Small intestine (tissue), 7 donors: ENCODE measurements around the gene GNAQ. TPM values are rescaled to one million over a fixed set of nuclear protein-coding genes. Genes with fewer than 3 reads are reported as not detected.

Experiments used
- DNase-seq, 2 donors: peaks; one replicate each; pipeline versions ENCODE4 v3.0.0 to v3.0.0-alpha.2; 2013
- FAIRE-seq: peaks from 2 replicates; lab custom pipeline; 2012; peaks lifted over from hg19 to GRCh38; lab: Jason Lieb, UNC
- H3K27ac ChIP-seq, 3 donors: one replicate each; pipeline ENCODE4 v1.5.1; 2013; ENCODE audit warnings: low read length in 2 of 3, mild to moderate bottlenecking in 2 of 3, control low read depth in 1 of 3, inconsistent platforms in 1 of 3, low read depth in 1 of 3, moderate library complexity in 1 of 3
- H3K27me3 ChIP-seq, 3 donors: one replicate each; pipeline ENCODE4 v1.6.1; 2013; ENCODE audit warnings: low read length in 3 of 3, inconsistent platforms in 1 of 3; ENCODE audit not compliant: control insufficient read depth in 3 of 3, insufficient read depth in 3 of 3
- H3K36me3 ChIP-seq, 3 donors: one replicate each; pipeline ENCODE4 v1.6.1; 2013; ENCODE audit warnings: low read length in 3 of 3, inconsistent platforms in 1 of 3, low read depth in 1 of 3, mild to moderate bottlenecking in 1 of 3, moderate library complexity in 1 of 3; ENCODE audit not compliant: control insufficient read depth in 3 of 3, insufficient read depth in 2 of 3
- H3K4me1 ChIP-seq, 3 donors: one replicate each; pipeline ENCODE4 v1.6.1; 2013; ENCODE audit warnings: low read length in 2 of 3, inconsistent platforms in 1 of 3, low read depth in 1 of 3, mild to moderate bottlenecking in 1 of 3, moderate library complexity in 1 of 3; ENCODE audit not compliant: control insufficient read depth in 3 of 3, insufficient read depth in 2 of 3
- H3K4me3 ChIP-seq, 3 donors: one replicate each; pipeline ENCODE4 v1.5.1; 2013; ENCODE audit warnings: low read length in 3 of 3, control low read depth in 1 of 3, inconsistent platforms in 1 of 3, low read depth in 1 of 3, mild to moderate bottlenecking in 1 of 3, moderate library complexity in 1 of 3
- H3K9me3 ChIP-seq, 2 donors: one replicate each; pipeline ENCODE4 v1.6.1; 2013; ENCODE audit warnings: low read depth in 1 of 2, low read length in 1 of 2; ENCODE audit not compliant: control insufficient read depth in 2 of 2, insufficient read depth in 1 of 2
- WGBS, 3 donors: extraction: QIAGEN DNeasy Blood & Tissue Kit; methylation state at CpG; one replicate each; pipeline ENCODE4 v1.1.7; 2013; 5-methylcytosine and 5-hydroxymethylcytosine counted together
- polyA plus RNA-seq, 4 donors: library from polyadenylated mRNA; stranded (reverse) in 3 of 4; unstranded in 1 of 4; fragments of 200-250 nt in 3 of 4; fragments of 120-200 nt in 1 of 4; gene quantifications; one replicate each; pipeline versions ENCODE4 v1.2.1 to v1.2.3, GENCODE V29; 2013
- donor health status: healthy with polysubstance abuse.
- donor health status: control.
- donor health status: control.
- donor health status: Bipolar disorder and iron deficiency.
- donor health status: healthy.

The GNAQ gene
- polyA plus RNA-seq, 4 donors, result 10.0 to 32.3 (median 15.6) TPM

- Histone ChIP-seq H3K4me3 (no peak overlapping the region), H3K27me3 (no peaks in the 10 kb centered on the region), H3K27ac (no peak overlapping the region), H3K4me1 (no peaks in the 10 kb centered on the region), H3K36me3 (no peaks in the 10 kb centered on the region), H3K9me3 (no peaks in the 10 kb centered on the region)
- FAIRE-seq (no peak), DNase-seq (no peak)
- 69 to 91% (median 88%) methylated on average over 4 of the region's 4 CpGs for WGBS, 3 donors
Observed at GRCh38 chr9:77714077-77714549, 317.5 kb downstream of the GNAQ start.

GRCh38 chr9:77712533-77713130 lies 319.0 kb downstream of the GNAQ start:
- Histone ChIP-seq H3K9me3 (no peaks in the 10 kb centered on the region), H3K36me3 (no peaks in the 10 kb centered on the region), H3K27ac (no peak overlapping the region), H3K4me3 (no peak overlapping the region), H3K27me3 (no peaks in the 10 kb centered on the region), H3K4me1 (no peaks in the 10 kb centered on the region)
- no peak for FAIRE-seq
- 72 to 87% (median 83%) methylated on average over 9 of the region's 9 CpGs for WGBS, 3 donors
- DNase-seq, result no peak

GRCh38 chr9:77710965-77711648 lies 320.5 kb downstream of the GNAQ start:
- 80 to 91% (median 82%) methylated on average over 1 of the region's 1 CpG for WGBS, 3 donors

GRCh38 chr9:77710316-77710715 lies 321.3 kb downstream of the GNAQ start:
- no peaks in the 10 kb centered on the region for H3K36me3 ChIP-seq
- 86 to 87% (median 86%) methylated on average over 2 of the region's 2 CpGs for WGBS, 3 donors
- H3K27me3 ChIP-seq, result no peaks in the 10 kb centered on the region
- no peak overlapping the region for H3K4me3 ChIP-seq
- FAIRE-seq (no peak), DNase-seq (no peak)
- H3K9me3 ChIP-seq, result no peaks in the 10 kb centered on the region
- H3K27ac ChIP-seq, result no peak overlapping the region
- no peaks in the 10 kb centered on the region for H3K4me1 ChIP-seq

More at GRCh38 chr9:77710965-77711648, 320.5 kb downstream of the GNAQ start:
- Histone ChIP-seq H3K4me1 (no peaks in the 10 kb centered on the region), H3K27me3 (no peaks in the 10 kb centered on the region), H3K4me3 (no peak overlapping the region), H3K36me3 (no peaks in the 10 kb centered on the region), H3K27ac (no peak overlapping the region), H3K9me3 (no peaks in the 10 kb centered on the region)
- FAIRE-seq (no peak), DNase-seq (no peak)

GRCh38 chr9:77708064-77708815 lies 323.4 kb downstream of the GNAQ start:
- Histone ChIP-seq H3K9me3 (no peaks in the 10 kb centered on the region), H3K27me3 (no peaks in the 10 kb centered on the region), H3K27ac (no peak overlapping the region), H3K36me3 (no peaks in the 10 kb centered on the region), H3K4me1 (no peaks in the 10 kb centered on the region), H3K4me3 (no peak overlapping the region)
- FAIRE-seq, result no peak
- DNase-seq, result no peak
- WGBS, 3 donors, result 81 to 87% (median 86%) methylated on average over 1 of the region's 1 CpG

- Histone ChIP-seq H3K9me3 (no peaks in the 10 kb centered on the region), H3K36me3 (no peaks in the 10 kb centered on the region), H3K27ac (no peak overlapping the region), H3K4me1 (no peaks in the 10 kb centered on the region), H3K27me3 (no peaks in the 10 kb centered on the region), H3K4me3 (no peak overlapping the region)
- DNase-seq, result no peak
- WGBS, 3 donors, result 74 to 86% (median 86%) methylated on average over 6 of the region's 6 CpGs
- no peak for FAIRE-seq
Observed at GRCh38 chr9:77707383-77708063, 324.1 kb downstream of the GNAQ start.

- DNase-seq, result no peak
- H3K9me3 ChIP-seq, result no peaks in the 10 kb centered on the region
- FAIRE-seq, result no peak
- no peak overlapping the region for H3K4me3 ChIP-seq
- H3K27ac ChIP-seq, result no peak overlapping the region
- H3K4me1 ChIP-seq, result no peaks in the 10 kb centered on the region
- no peaks in the 10 kb centered on the region for H3K36me3 ChIP-seq
- H3K27me3 ChIP-seq, result no peaks in the 10 kb centered on the region
Observed at GRCh38 chr9:77705636-77706035, 326.0 kb downstream of the GNAQ start.
